GM18907 (cell line): ENCODE measurements around the gene SST.

ENCODE experiments used
- ATAC-seq: cut with Tn5 transposase; IDR thresholded peaks from one replicate; pipeline ENCODE4 v1.9.1; 2021; ENCODE audit warnings: mild to moderate bottlenecking, moderate library complexity; ENCODE audit not compliant: unreplicated experiment

SST gene

DNA sequence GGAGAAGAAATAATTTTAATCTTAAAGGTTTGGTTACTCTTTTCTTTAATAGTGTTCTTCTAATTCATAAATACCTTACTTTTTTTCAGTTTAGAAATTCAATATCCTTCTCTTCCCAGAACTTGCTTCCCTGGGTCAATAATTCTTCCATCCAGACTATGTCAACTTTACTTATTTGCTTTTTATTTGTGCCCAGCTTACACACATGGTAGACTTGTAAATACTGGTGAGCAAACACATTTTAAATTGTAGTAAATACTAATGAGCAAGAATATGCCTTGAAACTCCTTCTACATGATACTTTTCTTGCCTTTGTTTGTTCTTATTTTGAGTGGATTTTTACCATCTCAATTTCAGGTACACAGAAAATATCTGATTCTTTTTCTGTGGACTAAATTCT lies 33.7 kb downstream of the SST start:
- ATAC-seq: no peak

DNA sequence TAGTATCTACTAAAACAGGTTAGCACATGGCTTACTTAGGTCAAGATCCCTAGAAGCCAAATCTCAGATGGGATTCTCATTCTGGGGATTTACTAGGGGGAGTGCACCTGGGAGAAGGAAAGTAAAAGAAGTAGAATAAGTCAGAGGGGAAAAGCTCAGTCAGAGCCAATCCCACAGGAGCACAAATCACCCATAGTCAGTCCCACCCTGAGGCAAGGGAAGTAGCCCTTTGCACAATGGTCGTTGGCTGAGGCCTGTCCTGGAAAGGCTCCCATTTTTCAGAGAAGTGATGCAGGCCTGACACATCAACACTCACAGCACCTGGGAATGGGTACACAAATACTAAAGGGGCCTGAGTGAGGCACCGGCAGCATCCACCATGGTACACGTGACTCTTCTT lies 39.8 kb downstream of the SST start:
- no peak for ATAC-seq

DNA sequence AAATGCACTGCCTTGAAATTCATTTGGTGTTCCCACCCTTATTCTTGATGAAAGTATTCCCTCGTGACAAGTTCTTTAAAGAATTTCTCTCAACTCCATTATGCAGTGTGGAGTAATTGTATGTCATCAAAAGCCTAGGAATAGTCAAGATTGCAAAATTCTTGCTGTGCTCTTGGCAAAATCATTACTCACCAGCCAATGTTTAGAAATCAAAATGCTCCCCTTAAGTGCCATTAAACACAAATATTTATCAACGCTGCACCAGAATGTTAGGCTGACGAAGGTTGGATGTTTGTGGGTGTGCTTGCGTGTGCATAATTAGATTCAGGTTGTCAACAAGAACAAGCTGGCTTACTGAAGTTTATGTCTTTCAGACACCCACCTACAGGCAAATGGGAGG lies 40.5 kb downstream of the SST start:
- ATAC-seq: no peak

DNA sequence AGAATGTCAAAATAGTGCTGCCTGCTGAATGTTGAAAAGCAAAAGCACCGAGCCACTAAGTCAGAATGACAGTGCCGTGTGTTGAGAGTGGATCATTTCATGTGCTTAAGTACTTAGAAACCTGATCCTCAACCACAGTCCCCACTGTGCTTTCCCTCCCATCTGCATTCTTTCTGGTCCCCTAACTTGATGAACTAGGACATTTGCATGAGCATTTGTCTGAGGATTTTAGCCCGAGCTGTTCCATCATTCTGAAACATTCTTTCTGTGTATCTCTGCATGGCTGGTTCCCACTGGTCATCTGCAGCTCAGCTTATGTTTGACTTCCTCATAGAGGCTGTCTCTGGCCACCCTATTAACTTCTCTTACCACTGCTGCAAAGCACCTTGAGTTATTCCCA lies 42.0 kb downstream of the SST start:
- no peak for ATAC-seq

DNA sequence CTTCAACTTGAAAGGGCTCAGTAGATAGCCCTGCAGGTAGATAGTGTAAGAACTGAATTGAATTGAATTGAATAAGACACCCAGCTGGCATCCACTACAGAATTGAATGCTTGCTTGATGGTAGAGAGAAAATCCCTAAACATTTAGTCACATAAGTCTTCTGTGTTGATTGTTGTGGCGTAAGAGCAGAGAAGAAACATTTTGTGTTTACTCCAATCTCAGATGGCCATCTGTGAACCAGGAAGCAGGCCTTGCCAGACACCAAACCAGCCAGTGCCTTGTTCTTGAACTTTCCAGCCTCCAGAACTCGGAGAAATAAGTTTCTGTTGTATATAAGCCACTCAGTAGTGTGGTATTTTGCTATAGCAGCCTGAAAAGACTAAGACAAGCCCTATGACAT lies 43.6 kb downstream of the SST start:
- no peak for ATAC-seq

DNA sequence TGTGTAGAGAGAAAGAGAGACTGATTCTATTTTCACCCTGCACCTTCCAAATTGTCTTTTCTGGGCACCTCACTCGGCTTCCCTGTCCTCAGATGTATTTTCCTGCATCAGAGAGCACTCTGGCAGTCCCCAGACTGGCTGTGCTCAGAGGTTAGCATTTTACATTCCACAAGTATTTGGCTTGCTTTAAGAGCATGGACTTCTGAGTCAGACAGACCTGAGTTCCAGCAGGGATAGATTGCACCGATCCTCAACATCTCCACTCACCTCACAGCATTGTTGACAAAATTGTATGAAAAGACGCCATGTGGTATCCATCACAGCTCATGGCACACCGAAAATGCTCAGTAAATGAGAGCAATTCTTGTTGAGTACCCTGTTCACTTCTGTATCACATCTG lies 45.6 kb downstream of the SST start:
- ATAC-seq: no peak

DNA sequence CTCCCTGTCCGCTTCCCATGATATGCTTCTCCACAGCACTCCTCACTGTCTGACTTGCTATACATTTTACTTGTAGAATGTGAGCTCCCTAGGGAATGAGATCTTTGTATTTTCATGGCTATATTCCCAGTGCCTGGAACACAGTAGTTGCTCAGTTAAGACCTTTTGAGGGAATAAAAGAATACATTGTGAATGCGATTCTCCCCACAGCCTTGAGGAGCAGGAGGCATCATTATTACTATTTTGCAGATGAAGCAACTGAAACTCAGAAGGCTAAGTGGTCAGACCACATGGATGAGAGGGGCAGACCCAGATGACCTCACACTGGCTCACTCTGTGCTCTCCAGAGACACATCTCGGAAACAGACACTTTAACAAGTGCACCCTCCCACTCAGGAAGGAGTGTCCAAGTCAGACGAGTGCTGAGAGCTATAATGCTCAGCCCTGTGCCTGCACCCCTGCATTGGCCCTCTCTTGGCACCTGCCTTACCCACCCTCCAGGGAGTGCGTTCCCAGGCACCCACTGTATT lies 46.8 kb downstream of the SST start:
- ATAC-seq: no peak

DNA sequence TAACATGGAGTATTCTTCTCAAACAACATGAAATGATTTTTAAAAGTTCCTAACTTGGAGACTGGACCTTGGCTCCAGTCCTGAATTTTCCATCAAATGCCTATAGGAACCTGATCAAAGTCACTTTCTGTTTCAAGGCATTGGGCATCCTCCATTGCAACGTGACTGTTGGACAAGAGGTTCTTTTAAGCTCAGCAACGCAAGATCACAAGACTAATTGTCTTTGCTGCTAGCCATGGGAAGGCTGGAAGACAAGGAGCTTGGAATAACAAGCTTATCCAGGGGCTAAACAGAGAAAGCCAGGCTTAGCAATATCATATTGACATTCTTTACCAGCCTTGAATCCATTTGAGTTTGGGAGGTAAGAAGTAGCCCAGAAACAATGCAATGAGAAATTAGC lies 48.3 kb downstream of the SST start:
- no peak for ATAC-seq

DNA sequence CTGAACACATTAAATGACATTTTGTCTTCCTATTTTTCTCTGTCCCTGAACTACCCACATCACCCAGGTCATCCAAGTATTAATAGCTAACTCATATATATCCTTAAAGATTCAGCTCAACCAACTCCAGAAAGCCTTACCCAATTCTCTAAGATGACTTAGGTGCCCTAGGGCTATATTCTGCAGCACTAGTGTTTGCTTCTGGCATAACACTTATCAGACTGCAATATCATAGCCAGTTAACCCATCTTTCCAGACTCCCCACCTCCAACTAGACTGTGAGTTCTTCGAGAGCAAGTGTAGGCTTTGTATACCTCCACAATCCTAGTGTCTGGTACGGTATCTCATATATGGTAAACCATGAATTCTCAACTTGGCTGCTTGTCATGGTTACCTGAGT lies 50.7 kb downstream of the SST start:
- no peak for ATAC-seq
